Kidney epithelial cell (primary cell): ENCODE measurements around the gene PLXNA1. TPM values are rescaled to one million over a fixed set of nuclear protein-coding genes. Genes with fewer than 3 reads are reported as not detected.

Experiments
- DNase-seq: peaks from one replicate; pipeline ENCODE4 v3.0.0-alpha.2; 2010; ENCODE audit warnings: low read depth
- H3K27me3 ChIP-seq: 2 replicates; pipeline ENCODE4 v1.6.0; 2011; ENCODE audit warnings: low read length; ENCODE audit not compliant: control insufficient read depth, insufficient read depth
- H3K36me3 ChIP-seq: 2 replicates; pipeline ENCODE4 v1.5.1; 2011; ENCODE audit warnings: low read length; ENCODE audit not compliant: control insufficient read depth, insufficient read depth
- H3K4me3 ChIP-seq: 2 replicates; pipeline ENCODE4 v1.5.1; 2011; ENCODE audit warnings: low read depth, mild to moderate bottlenecking, control low read depth, low read length
- total RNA-seq: library from RNA; depleted of rRNA; stranded (reverse); fragments of >200 nt; gene quantifications from 2 replicates; pipeline ENCODE4 v1.2.3, GENCODE V29; 2015
- TF ChIP-seq, protein P1 (sequence below): IDR thresholded peaks from 2 replicates; pipeline ENCODE4 v1.5.1; 2011; ENCODE audit warnings: mild to moderate bottlenecking, moderate library complexity, low read length, control low read depth, inconsistent platforms; ENCODE audit not compliant: insufficient read depth, poor library complexity, severe bottlenecking

The PLXNA1 gene
- total RNA-seq, 1 donor from 2014 or later: 54.3 TPM

GRCh38 chr3:126978291-126978690 lies 4.6 kb upstream of the PLXNA1 start:
- TF ChIP-seq, protein P1, sequence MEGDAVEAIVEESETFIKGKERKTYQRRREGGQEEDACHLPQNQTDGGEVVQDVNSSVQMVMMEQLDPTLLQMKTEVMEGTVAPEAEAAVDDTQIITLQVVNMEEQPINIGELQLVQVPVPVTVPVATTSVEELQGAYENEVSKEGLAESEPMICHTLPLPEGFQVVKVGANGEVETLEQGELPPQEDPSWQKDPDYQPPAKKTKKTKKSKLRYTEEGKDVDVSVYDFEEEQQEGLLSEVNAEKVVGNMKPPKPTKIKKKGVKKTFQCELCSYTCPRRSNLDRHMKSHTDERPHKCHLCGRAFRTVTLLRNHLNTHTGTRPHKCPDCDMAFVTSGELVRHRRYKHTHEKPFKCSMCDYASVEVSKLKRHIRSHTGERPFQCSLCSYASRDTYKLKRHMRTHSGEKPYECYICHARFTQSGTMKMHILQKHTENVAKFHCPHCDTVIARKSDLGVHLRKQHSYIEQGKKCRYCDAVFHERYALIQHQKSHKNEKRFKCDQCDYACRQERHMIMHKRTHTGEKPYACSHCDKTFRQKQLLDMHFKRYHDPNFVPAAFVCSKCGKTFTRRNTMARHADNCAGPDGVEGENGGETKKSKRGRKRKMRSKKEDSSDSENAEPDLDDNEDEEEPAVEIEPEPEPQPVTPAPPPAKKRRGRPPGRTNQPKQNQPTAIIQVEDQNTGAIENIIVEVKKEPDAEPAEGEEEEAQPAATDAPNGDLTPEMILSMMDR: no peak
- no peak for DNase-seq
- H3K4me3 ChIP-seq: no peak overlapping the region
- H3K36me3 ChIP-seq: no peaks in the 10 kb centered on the region
- peaks cover 7% of the 10 kb centered on the region for H3K27me3 ChIP-seq

DNA sequence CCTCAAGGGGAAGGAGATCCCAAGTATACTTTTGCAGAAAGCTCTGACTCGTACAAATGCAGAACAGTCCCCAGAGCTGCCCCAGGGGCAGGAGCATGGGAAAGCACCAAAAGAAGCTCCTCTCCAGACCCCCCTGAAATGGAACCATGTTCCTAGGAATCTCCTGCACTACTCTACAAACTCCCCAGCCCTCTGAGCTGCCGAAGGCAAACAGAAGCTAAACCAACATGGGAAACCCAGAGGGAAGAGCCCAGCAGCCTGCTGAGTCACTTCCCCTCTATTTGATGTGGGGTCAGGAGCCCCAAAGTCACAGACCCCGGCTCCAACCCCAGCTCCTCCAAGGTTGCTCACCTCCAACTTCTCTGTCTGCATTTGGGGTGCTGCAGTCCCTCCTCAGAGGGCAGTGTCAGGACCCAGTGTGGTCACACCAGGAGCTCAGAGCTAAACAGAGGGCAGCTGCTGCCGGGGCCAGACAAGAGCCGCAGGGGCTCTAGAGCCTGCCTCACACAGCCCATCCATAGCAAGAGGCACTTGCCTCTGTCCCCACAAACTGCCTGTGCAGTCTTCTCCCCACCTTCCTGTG lies 3.8 kb upstream of the PLXNA1 start:
- TF ChIP-seq, protein P1: no peak
- DNase-seq: no peak
- Histone ChIP-seq H3K27me3 (peaks cover 7% of the 10 kb centered on the region), H3K4me3 (no peak overlapping the region), H3K36me3 (no peaks in the 10 kb centered on the region)

DNA sequence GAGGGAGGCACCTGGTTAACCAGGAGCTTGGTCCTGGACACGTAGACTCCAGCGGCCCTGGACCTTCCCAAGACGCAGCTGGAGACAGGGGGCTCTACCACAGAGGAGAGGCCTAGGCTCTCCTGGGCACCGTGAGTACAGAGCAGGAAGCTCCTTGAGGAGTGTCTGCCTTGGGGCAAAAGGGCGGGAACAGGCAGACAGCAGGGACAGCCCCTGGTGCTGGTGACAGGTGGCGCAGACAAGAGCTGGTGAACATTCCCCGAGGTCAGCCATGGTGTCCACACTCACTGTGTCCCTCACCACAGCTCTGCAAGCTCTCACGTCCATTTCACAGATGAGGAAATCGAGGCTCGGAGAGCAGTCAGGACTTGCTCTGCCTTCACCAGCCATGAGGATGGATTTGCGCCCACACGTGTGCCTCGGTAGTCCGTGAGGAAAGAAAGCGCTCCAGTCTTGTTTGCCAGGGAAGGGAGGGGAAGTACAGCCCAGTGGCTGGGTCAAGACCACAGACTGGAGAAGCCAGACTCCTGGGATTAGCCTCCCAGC lies 2.6 kb upstream of the PLXNA1 start:
- TF ChIP-seq, protein P1: no peak
- no peak overlapping the region for H3K4me3 ChIP-seq
- H3K27me3 ChIP-seq: peaks cover 7% of the 10 kb centered on the region
- no peak for DNase-seq
- H3K36me3 ChIP-seq: no peaks in the 10 kb centered on the region

DNA sequence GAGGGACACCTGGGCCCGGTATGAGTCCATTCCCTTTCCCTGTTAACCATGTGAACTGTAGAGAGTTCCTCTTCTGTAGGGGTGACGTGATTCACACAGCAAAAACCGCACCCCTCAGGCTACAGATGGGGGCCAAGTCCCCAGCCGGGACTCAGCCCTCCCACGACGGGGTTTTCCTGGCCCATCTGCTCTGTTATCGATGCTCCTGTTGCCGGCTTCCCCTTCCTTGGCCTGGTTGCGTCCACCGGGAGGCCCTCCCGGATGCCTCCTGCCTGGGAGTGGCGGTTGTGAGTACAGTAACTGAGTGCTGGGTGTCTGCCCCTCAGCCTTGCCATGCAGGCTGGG lies 817 bp upstream of the PLXNA1 start:
- TF ChIP-seq, protein P1: no peak
- no peaks in the 10 kb centered on the region for H3K36me3 ChIP-seq
- peaks cover 7% of the 10 kb centered on the region for H3K27me3 ChIP-seq
- peak overlapping the region; percentile 45 for H3K4me3 ChIP-seq
- DNase-seq: no peak

DNA sequence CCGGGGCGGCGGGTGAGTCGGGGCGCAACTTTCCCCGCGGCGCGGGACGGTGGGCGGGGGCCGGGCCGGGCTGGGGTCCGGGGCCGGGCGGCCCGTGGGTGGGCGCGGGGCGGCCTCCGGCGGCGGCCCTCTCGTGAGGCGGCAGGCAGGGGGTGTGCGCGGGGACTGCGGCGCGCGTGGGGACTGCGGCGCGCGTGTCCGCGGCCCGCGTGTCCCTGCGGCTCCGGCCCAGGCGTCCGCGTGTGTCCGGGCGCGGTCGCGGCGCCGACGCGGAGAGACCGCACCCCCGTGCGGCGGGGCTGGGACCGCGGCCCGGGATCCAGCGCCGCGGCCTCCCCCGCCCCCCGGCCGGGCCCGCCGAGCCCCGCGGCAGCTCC lies 349 bp downstream of the PLXNA1 start:
- peaks cover 7% of the 10 kb centered on the region for H3K27me3 ChIP-seq
- no peaks in the 10 kb centered on the region for H3K36me3 ChIP-seq
- TF ChIP-seq, protein P1: no peak
- peak overlapping the region; percentile 77 for H3K4me3 ChIP-seq
- DNase-seq: no peak

DNA sequence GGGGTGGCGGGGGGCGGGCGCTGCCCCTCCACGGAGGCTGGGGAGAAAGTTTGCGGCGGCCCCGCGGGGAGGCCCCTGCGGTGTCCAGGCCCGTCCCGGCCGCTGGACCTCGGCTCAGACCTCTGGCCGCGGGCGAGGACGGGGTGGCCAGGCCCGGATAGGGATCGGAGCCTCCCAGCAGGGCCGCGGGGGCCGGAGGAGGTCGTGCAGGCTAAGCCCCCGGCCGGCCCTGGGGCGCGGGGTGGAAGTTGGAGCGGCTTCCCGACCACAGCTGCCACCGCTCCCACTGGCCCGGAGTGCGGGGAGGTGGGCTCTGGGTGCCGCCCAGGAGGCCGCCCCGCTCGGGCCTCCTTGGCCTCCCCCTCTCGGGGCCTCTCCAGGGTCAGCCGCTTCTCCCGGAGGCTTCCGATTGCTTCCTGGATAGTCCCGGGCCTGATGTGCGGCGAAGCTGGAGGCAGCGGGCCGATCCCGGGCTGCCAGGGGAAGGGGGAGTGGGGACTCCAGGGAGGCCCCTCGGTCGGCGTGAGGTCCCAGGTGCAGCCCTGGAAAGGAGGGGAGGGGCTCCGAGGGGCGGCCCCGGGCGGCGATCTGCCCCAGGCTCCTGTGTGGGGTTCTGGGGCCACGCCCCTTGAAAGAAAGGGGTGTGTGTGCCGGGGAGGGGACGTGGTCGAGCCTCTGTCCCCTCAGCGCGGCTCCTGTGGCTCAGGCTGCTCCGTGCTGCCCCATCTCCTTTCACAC lies 907 bp downstream of the PLXNA1 start:
- Histone ChIP-seq H3K36me3 (no peaks in the 10 kb centered on the region), H3K4me3 (peak overlapping the region; percentile 77), H3K27me3 (peaks cover 7% of the 10 kb centered on the region)
- TF ChIP-seq, protein P1: no peak
- DNase-seq: no peak
